Natural killer cell treated with Interleukin-12 subunit alpha and Interleukin-12 subunit beta and Interleukin-15 and Interleukin-18, amount 100 ng/mL, for 72 hours (primary cell): ENCODE data around the gene ARSG. TPM values are rescaled to one million over a fixed set of nuclear protein-coding genes. Genes with fewer than 3 reads are reported as not detected.
A peak's percentile ranks its signal among the peaks of the same experiment; 100 is the strongest.

ENCODE experiments used
- ATAC-seq, 2 donors: fragments of 150-1000 bp; cut with Tn5 transposase in 1 of 2; sonication (Bioruptor Pico), chemical (Tn5 transposase) in 1 of 2; 2 replicates each; pipeline ENCODE4 v1.10.0; 2021
- DNase-seq: peaks from one replicate; pipeline ENCODE4 v3.0.0; 2022; ENCODE audit warnings: low spot score
- H3K27ac Mint-ChIP-seq, 2 donors: 1 replicate in 1 of 2; 2 replicates in 1 of 2; pipeline ENCODE4 v1.8.0; 2022; ENCODE audit warnings: mixed read lengths in 2 of 2, mild to moderate bottlenecking in 1 of 2, moderate library complexity in 1 of 2
- H3K27me3 Mint-ChIP-seq, 2 donors: 1 replicate in 1 of 2; 2 replicates in 1 of 2; pipeline ENCODE4 v1.8.0; 2022; ENCODE audit warnings: mixed read lengths in 2 of 2
- H3K36me3 Mint-ChIP-seq: one replicate; pipeline ENCODE4 v1.8.0; 2022; ENCODE audit warnings: mixed read lengths
- H3K4me1 Mint-ChIP-seq, 2 donors: 1 replicate in 1 of 2; 2 replicates in 1 of 2; pipeline ENCODE4 v1.8.0; 2022; ENCODE audit warnings: low read depth in 2 of 2, mixed read lengths in 2 of 2, mild to moderate bottlenecking in 1 of 2
- H3K4me3 Mint-ChIP-seq: one replicate; pipeline ENCODE4 v1.8.0; 2022; ENCODE audit warnings: mixed read lengths
- H3K9me3 Mint-ChIP-seq: 2 replicates; pipeline ENCODE4 v1.8.0; 2022; ENCODE audit warnings: mixed read lengths
- total RNA-seq, 2 donors: library from RNA; stranded (reverse); gene quantifications; one replicate each; pipeline ENCODE4 v1.2.3, GENCODE V29; 2022

The ARSG gene
- total RNA-seq, 2 donors from 2014 or later: 2.4 to 4.7 TPM

DNA sequence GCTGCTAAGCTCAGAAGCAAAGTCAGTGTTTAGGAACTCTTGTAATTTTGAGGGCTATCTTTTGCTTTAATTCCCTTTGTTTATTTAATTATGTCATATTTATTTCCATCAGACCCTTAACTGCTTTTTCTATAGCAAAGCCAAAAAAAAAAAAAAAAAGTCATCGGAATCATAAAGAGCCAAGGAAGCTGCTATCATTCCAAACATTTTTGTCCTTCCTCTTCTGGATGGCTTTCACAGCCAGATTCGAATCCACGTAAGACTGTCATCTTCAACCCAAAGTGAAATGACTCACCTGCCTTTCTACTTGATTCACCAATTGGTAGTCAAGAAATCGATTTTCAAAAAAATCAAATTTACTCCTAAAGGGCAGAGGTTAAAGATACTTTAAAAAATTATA lies 127.6 kb downstream of the ARSG start:
- peaks cover 10% of the 10 kb centered on the region for H3K36me3 Mint-ChIP-seq
- peaks cover 3% of the 10 kb centered on the region for H3K9me3 Mint-ChIP-seq
- DNase-seq (no peak), ATAC-seq (no peak)
- H3K27ac Mint-ChIP-seq: no peak overlapping the region
- H3K27me3 Mint-ChIP-seq: no peaks in the 10 kb centered on the region
- peaks cover 16 to 18% of the 10 kb centered on the region in 2 donors for H3K4me1 Mint-ChIP-seq
- no peak overlapping the region for H3K4me3 Mint-ChIP-seq

- Mint-ChIP-seq H3K27ac (no peak overlapping the region), H3K36me3 (peaks cover 10% of the 10 kb centered on the region)
These were observed 128.8 kb downstream of the ARSG start for GRCh38 chr17:68420065-68420464.

DNA sequence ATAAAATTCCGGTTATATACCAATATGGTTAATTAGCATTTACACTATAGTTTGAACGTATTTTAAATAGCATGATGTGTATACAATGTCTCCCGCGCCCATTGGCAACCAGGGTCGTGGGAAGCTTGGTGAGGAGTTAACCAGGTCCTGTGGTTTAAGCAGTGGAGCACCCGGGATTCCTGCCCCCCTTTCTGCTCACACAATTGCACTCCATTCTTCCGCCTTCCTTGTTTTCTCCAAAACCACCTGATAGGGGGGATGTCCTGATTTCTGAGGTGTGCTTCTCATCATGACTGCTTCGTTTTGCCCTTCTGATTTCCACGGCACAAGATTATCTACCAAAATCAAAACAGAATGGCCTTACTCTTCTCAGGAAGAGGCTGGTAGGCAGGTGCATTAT lies 130.2 kb downstream of the ARSG start:
- Mint-ChIP-seq H3K4me1 (peaks cover 0 to 3% of the 10 kb centered on the region in 2 donors), H3K27me3 (no peaks in the 10 kb centered on the region), H3K27ac (no peak overlapping the region), H3K4me3 (no peak overlapping the region), H3K36me3 (peaks cover 10% of the 10 kb centered on the region), H3K9me3 (peaks cover 3% of the 10 kb centered on the region)
- no peak for DNase-seq
- no peak for ATAC-seq

More at GRCh38 chr17:68420065-68420464, 128.8 kb downstream of the ARSG start:
- H3K4me3 Mint-ChIP-seq: no peak overlapping the region
- DNase-seq (no peak), ATAC-seq (no peak)
- no peaks in the 10 kb centered on the region for H3K27me3 Mint-ChIP-seq
- peaks cover 3% of the 10 kb centered on the region for H3K9me3 Mint-ChIP-seq
- H3K4me1 Mint-ChIP-seq: peaks cover 4 to 6% of the 10 kb centered on the region in 2 donors

DNA sequence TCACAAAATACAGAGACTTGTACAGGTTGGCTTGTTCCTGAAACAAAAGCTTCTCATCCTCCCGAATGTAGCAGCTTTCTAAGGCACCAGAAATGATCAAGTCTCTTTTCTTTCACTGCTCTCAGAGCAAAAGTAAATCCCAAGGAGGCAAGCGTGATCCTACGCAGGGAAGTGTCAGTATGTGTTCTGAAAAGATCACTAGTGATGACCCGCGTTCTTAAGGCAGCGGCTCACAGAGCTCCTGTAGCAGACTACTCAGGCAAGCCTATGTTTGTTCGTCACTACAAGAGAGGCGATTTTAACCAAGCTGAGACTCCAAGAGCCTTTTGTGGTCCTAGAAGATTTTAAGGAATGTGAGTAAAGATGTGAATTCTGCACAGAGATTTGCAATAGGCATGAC lies 131.5 kb downstream of the ARSG start:
- DNase-seq (no peak), ATAC-seq (no peak)
- Mint-ChIP-seq H3K27ac (no peak overlapping the region), H3K36me3 (peaks cover 5% of the 10 kb centered on the region), H3K27me3 (no peaks in the 10 kb centered on the region), H3K4me3 (no peak overlapping the region), H3K4me1 (no peaks in the 10 kb centered on the region), H3K9me3 (no peaks in the 10 kb centered on the region)

DNA sequence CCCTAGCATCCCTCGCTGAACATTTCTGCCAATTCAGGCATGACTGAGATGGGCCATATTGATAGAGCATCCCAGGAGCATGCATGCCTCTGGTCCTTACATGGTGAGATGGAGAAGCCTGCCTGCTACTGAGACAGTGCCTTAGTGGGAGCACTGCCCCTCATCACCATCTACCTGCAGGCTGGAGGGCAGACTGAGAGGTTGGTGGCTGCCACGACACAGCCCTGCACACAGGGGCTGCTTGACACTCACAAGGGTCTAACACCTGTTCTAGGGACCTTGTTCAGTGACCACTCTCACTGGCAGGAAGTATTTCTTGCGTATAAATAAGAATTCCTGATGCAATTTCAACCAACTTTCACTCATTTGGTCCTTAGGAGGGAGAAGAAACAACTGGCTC lies 132.0 kb downstream of the ARSG start:
- Mint-ChIP-seq H3K4me1 (no peaks in the 10 kb centered on the region), H3K9me3 (no peaks in the 10 kb centered on the region), H3K36me3 (peaks cover 5% of the 10 kb centered on the region), H3K27me3 (no peaks in the 10 kb centered on the region), H3K27ac (no peak overlapping the region), H3K4me3 (no peak overlapping the region)
- DNase-seq (no peak), ATAC-seq (no peak)

DNA sequence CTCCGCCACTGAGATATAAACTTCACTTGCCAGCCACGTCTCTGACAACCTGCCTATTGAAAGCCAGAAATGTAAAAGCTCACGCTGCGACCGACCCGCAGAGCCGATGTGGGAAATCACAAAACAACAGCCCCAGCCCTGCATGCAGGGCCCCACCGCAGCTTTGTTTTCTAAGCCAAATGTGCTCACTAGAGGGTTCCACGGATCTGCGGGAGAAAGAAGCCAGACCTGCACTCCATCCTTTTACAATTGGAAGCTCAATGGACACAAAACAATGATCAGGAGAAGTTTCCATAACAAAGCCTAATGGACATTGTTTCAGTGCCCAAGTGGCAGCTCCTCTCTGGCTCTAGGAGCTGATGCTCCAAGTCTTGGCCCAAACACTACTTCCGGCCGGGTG lies 132.9 kb downstream of the ARSG start:
- no peaks in the 10 kb centered on the region for H3K27me3 Mint-ChIP-seq
- H3K27ac Mint-ChIP-seq: no peak overlapping the region
- H3K4me3 Mint-ChIP-seq: no peak overlapping the region
- no peaks in the 10 kb centered on the region for H3K4me1 Mint-ChIP-seq
- no peaks in the 10 kb centered on the region for H3K9me3 Mint-ChIP-seq
- DNase-seq (no peak), ATAC-seq (no peak)
- peaks cover 5% of the 10 kb centered on the region for H3K36me3 Mint-ChIP-seq

GRCh38 chr17:68424861-68425260 lies 133.6 kb downstream of the ARSG start:
- DNase-seq (no peak), ATAC-seq (no peak)
- Mint-ChIP-seq H3K4me3 (no peak overlapping the region), H3K4me1 (no peaks in the 10 kb centered on the region), H3K27me3 (no peaks in the 10 kb centered on the region), H3K27ac (no peak overlapping the region), H3K9me3 (no peaks in the 10 kb centered on the region), H3K36me3 (peaks cover 5% of the 10 kb centered on the region)

DNA sequence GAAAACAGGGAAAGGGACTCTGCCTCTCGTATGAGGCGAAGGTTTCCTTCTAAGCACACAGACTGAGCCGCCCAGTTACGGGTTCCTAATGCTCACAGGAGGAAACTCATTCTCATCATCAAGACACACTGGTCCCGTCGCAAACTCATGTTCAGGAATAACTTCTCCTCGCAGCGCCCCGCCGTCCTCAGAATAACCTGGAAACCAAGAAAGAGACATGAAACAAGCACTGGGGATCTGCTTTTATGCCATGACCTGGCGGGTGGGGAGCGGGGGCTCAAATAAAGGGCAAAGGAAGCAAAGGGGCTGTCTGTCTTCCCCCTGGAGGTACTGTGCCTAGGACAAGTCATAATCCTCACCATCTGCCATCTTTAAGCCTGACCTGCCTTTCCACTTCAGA lies 134.7 kb downstream of the ARSG start:
- Mint-ChIP-seq H3K27me3 (no peaks in the 10 kb centered on the region), H3K9me3 (no peaks in the 10 kb centered on the region), H3K27ac (no peak overlapping the region), H3K36me3 (peaks cover 1% of the 10 kb centered on the region), H3K4me3 (no peak overlapping the region), H3K4me1 (no peaks in the 10 kb centered on the region)
- no peak for ATAC-seq
- no peak for DNase-seq

DNA sequence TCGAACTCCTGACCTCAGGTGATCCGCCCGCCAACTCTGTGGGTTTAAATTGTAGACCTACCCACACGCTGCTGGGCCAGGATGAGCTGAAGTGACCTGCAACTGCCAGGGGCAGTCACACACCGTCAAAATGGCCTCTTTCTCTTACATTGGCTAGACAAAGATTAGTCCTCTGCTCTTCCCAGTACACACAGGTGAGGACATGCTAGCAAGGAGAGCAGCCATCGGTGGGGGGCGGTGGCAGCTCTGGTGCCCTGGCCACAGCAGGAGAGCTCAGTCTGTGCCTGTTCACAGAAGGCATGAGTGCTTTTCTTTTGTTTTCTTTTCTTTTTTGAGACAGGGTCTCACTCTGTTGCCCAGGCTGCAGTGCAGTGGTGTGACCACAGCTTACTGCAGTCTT lies 136.3 kb downstream of the ARSG start:
- Mint-ChIP-seq H3K27me3 (no peaks in the 10 kb centered on the region), H3K36me3 (peaks cover 6% of the 10 kb centered on the region), H3K4me3 (no peak overlapping the region), H3K4me1 (peaks cover 4 to 5% of the 10 kb centered on the region in 2 donors), H3K27ac (no peak overlapping the region), H3K9me3 (no peaks in the 10 kb centered on the region)
- ATAC-seq (no peak), DNase-seq (no peak)

GRCh38 chr17:68428498-68429172 lies 137.3 kb downstream of the ARSG start:
- no peaks in the 10 kb centered on the region for H3K9me3 Mint-ChIP-seq
- H3K36me3 Mint-ChIP-seq: peaks cover 11% of the 10 kb centered on the region
- DNase-seq (no peak), ATAC-seq (no peak)
- H3K27ac Mint-ChIP-seq: no peak overlapping the region
- no peaks in the 10 kb centered on the region for H3K27me3 Mint-ChIP-seq
- H3K4me3 Mint-ChIP-seq: no peak overlapping the region
- peaks cover 4 to 5% of the 10 kb centered on the region in 2 donors for H3K4me1 Mint-ChIP-seq

- H3K4me1 Mint-ChIP-seq: peaks cover 4 to 5% of the 10 kb centered on the region in 2 donors
- H3K27ac Mint-ChIP-seq: no peak overlapping the region
- H3K9me3 Mint-ChIP-seq: no peaks in the 10 kb centered on the region
- H3K27me3 Mint-ChIP-seq: no peaks in the 10 kb centered on the region
- DNase-seq (no peak), ATAC-seq (no peak)
- H3K36me3 Mint-ChIP-seq: peaks cover 11% of the 10 kb centered on the region
- H3K4me3 Mint-ChIP-seq: no peak overlapping the region
These were observed 138.6 kb downstream of the ARSG start for GRCh38 chr17:68429881-68430280.

GRCh38 chr17:68431045-68431608 lies 139.8 kb downstream of the ARSG start:
- Mint-ChIP-seq H3K27ac (no peak overlapping the region), H3K4me3 (no peak overlapping the region), H3K36me3 (peaks cover 11% of the 10 kb centered on the region)

GRCh38 chr17:68431661-68432071 lies 140.4 kb downstream of the ARSG start:
- Mint-ChIP-seq H3K4me3 (no peak overlapping the region), H3K27ac (peak overlapping the region in 1 of 2 donors; percentile 12), H3K36me3 (peaks cover 11% of the 10 kb centered on the region), H3K4me1 (peaks cover 14 to 16% of the 10 kb centered on the region in 2 donors), H3K9me3 (no peaks in the 10 kb centered on the region), H3K27me3 (no peaks in the 10 kb centered on the region)
- DNase-seq (no peak), ATAC-seq (no peak)

More at GRCh38 chr17:68431045-68431608, 139.8 kb downstream of the ARSG start:
- Mint-ChIP-seq H3K4me1 (peaks cover 9 to 11% of the 10 kb centered on the region in 2 donors), H3K9me3 (no peaks in the 10 kb centered on the region), H3K27me3 (no peaks in the 10 kb centered on the region)
- no peak for ATAC-seq
- DNase-seq: no peak

DNA sequence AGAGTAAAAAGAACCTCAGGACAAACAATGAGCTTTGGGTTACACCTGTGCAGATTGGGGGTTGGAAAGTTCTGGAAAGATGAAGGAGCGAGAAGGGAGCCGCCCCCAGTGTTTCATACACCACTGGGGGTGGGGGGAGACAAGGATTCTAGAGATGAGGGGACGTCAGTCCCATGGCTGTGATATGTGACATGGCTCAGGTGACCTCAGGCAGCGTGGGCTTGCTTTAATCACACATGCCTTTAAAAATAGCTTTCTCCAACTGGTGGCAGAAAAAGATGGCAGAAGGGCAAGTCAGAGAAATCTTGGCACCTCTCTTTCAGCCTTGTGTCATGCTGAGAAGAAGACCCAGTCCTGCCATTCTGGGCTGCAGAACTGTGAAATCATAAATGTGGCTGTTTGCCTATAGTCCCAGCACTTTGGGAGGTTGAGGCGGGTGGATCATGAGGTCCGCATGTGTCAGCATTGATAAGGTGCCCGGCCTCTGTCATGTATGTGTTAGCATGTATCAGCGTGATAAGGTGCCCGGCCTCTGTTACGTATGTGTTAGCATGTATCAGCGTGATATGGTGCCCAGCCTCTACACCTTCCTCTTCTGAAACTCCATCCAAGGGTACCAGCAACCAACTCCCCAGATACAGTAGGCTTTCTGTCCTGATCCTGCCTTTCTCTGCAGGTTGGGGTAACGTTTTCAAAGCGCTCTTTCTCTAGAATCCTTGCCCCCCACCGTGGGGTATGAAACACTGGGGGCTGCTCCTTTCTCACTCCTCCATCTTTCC lies 141.0 kb downstream of the ARSG start:
- no peaks in the 10 kb centered on the region for H3K9me3 Mint-ChIP-seq
- no peaks in the 10 kb centered on the region for H3K27me3 Mint-ChIP-seq
- ATAC-seq: no peak
- no peak for DNase-seq
- H3K4me1 Mint-ChIP-seq: peaks cover 18 to 22% of the 10 kb centered on the region in 2 donors
- H3K27ac Mint-ChIP-seq: peak overlapping the region in 1 of 2 donors; percentile 12
- H3K4me3 Mint-ChIP-seq: no peak overlapping the region
- peaks cover 11% of the 10 kb centered on the region for H3K36me3 Mint-ChIP-seq
